GM19397 (cell line): ENCODE results near the gene CLEC17A.
"Not testable (repeated sequence)": the region's sequence is repeated elsewhere in the genome, so short reads cannot be mapped to it uniquely, and the experiment has no call there.

Source experiments
- ATAC-seq: cut with Tn5 transposase; IDR thresholded peaks from one replicate; pipeline ENCODE4 v1.9.1; 2021; ENCODE audit warnings: mild to moderate bottlenecking, moderate library complexity; ENCODE audit not compliant: unreplicated experiment

Gene CLEC17A

DNA sequence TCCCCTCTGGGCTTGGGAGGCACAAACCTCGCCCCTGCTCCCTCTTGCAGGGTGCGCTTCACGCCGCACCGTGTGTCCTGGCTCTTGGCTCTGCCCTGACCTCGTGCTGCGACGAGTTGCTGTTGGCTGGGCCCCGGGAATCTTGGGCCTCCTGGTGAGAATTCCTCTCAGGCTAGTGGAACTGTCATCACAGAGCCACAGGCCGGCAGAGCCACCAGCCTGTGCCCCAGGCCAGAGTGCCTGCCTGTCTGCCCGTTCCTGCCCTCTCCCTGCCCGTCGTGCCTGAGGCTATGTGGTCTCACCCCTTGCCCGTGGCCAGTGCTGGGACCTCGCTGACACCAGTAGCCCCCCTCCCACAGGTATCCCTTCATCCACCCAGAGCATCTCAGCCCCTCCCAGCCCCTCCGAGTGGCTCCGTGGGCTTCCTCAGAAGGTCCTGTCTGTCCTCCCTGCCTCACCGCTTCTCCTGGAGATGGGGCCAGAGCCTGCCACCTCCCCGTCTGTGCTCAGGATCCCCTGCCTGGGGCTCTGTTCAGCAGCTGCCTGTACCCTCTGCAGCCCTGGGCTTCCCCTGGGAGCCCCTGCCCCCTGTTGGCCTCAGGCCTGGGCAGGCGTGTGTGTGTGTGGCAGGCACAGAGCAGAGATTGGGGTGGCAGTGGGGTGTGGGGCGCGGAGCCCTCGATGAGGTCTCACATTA, 24.4 kb upstream of the CLEC17A start:
- ATAC-seq: no peak

DNA sequence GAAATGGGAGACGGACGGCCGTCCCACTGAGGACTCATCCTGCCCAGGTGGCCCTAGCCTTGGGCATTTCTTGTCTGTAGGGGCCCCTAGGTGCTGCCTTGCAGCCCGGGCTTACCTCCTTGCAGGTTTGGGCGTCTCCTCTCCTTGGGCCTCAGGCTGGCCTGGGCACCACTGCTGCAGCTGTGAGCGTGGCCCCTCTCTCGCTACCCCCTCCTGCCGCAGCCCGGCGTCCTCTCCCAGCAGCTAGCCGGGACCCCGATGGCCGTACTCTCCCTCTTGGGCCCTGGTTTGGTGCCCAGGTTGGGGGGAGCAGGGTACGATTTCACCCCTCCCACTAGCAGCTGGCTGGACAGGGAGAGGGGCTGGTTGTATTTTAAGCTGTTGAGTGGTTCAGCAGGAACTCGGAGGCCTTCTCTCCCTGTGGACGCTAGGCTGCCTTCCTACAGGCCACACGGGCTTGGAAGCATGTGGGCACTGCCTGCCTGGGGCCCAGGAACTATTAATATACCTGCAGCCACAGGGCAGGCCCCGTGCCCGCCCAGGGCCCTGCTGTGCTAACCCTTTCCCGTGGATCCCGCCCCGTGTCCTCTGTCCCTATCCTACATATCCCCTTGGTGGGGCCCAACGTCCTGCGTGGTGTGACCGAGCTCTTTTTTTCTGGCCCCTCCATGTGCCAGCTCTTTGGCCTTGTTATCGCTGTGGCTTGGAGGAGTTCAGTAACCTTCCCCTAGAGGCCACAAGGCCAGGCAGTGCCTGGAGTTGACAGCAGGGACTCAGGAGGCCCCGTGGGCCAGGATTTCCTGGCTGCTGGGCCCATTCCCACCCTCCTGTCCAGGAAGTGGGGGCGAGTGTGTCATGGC, 22.7 kb upstream of the CLEC17A start:
- no peak for ATAC-seq

DNA sequence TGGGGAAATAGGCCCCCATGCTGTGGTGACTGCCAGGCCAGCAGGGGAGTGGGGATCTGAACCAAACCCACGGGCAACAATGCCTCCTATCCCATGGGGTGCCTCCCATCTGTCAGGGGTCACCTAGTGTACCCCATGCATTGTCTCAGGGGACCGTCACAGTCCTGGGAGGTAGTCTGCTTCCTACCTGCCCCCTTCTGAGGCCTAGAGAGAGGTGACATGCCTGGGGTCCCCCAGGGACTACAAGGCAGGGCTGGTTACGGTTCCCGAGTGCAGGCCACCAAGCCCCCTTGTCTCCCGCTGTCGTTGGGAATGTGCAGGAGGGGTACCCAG, 22.1 kb upstream of the CLEC17A start:
- ATAC-seq: no peak

DNA sequence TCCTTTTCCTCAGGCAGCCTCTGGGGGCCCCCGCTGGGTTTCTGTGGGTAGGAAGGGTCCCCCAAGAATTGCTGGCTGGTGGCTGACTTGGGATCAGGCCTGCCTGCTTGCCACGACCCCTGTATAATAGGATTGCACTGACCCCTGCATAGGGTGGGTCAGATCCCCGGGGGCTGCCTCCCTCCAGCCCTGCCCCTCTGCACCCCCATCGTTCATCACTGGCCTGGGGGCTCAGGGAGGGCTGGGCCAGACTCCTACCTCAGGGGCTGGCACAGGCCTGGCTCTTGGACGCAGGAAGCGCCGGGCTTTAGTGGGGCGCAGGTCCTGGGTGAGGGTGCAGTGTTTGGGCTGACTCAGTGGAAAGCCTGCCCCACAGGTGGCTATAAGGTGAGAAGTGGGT, 21.6 kb upstream of the CLEC17A start:
- no peak for ATAC-seq

DNA sequence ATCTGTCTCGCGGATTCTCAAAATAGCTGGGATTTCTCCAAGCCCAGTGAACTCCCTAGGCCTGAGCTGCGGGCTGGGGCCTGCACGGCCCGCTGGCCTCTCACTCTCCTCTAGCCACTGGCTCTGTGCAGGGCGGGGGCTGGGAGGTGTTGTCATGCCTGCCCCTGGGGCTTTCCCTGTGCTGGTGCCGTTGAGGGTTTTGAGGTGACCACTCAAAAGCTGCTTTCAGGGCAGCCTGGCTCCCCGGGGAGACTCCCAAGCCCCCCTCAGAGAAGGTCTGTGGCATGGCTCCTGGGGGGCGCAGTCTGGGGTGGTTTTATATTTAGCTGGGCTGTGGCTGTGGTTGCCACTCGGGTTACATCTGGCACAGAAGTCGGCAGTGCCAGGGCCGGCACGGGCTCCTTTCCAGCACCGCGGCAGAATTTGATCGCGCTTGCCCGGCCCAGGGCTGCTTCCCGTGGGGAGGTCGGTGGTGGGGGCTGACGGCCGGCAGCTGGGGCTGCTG, 21.0 kb upstream of the CLEC17A start:
- no peak for ATAC-seq

DNA sequence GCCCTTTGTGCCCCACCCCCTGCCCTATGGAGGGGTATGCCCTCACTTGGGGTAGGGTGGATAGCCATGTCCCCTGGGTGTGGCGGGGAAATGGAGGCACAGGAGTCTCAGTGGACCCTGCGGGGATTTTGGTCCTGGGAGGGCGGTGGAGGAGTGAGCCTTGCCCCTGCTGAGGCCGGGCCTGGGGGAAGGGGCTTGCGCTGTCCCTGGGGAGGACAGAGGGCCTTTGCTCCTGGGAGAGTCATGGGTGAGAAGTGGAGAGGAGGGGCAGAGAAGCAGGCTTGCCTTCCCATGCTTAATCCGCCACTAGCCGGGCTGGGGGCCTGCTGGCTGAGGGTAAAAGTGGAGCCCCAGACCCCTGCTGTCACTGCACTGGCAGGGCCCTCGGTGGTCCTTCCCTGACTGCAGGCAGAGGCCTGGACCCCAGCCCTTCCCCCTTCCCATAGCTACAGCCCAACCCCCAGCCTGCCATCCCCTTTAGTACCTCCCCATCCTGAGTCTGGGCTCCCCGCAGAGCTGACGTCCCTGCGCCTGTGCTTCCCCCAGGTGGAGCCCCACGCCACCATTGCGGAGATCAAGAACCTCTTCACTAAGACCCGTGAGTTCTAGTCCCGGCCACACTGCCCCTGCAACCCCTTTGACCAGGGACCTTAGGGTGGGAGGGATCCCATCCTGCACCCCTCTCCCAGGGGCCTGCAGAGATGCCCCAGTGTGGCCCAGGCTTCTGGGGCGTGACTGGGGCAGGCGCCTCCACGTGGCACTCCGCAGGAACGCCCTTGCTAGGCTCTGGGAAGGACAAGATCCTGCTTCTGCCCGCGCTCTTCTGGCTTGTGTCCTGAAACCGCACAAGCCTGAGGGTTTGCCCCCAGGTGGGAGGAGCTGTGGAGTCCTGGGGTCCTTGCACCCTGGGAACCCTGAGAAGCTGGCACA, 20.0 kb upstream of the CLEC17A start:
- no peak for ATAC-seq

DNA sequence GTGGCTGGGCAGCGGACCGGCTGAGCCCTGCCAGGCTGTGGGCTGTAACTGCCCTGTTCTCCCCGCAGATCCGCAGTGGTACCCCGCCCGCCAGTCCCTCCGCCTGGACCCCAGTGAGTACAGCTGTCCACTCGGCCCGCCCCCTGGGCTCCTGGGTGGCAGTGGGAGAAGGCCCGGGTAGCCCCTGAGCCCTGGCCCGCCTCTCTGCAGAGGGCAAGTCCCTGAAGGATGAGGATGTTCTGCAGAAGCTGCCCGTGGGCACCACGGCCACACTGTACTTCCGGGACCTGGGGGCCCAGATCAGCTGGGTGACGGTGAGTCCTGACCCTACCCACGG, 19.3 kb upstream of the CLEC17A start:
- no peak for ATAC-seq

DNA sequence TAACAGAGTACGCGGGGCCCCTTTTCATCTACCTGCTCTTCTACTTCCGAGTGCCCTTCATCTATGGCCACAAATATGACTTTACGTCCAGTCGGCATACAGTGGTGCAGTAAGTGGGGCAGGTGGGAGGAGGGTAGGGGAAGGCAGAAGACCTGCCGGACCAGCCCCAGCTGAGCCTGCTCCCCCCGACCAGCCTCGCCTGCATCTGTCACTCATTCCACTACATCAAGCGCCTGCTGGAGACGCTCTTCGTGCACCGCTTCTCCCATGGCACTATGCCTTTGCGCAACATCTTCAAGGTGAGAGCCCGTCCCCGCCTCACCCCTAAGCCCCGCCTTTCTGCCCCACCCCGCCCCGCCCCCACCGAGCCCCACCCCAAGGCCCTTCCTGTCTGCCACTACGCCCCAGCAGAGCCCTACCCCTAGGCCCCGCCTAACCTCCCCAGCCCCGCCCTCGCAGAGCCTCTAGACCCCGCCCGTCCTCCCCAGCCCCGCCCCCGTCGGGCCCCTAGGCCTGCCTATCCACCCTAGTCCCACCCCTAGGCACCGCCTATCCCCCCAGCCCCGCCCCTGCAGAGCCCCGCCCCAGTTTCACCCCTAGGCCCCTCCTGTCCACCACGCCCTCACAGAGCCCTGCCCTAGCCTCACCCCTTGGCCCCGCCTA, 18.8 kb upstream of the CLEC17A start:
- ATAC-seq: no peak

DNA sequence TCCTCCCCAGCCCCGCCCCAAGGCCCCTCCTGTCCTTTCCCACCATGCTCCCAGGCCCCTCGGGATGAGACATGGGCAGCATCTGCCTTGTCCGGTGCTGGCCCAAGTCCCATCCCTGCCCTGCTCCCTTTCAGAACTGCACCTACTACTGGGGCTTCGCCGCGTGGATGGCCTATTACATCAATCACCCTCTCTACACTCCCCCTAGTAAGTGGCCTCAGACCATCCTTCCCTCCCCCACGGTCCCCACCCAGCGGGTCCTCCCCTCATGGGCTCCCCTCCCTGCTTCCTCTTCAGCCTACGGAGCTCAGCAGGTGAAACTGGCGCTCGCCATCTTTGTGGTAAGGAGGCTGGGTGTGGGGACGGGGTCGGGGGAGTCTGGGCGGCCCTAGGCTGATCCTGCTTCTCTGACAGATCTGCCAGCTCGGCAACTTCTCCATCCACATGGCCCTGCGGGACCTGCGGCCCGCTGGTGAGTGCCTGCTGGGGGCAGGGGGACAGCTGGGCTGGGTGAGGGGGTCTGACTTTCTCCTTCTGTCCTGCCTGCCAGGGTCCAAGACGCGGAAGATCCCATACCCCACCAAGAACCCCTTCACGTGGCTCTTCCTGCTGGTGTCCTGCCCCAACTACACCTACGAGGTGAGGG, 18.1 kb upstream of the CLEC17A start:
- ATAC-seq: not testable (repeated sequence)

DNA sequence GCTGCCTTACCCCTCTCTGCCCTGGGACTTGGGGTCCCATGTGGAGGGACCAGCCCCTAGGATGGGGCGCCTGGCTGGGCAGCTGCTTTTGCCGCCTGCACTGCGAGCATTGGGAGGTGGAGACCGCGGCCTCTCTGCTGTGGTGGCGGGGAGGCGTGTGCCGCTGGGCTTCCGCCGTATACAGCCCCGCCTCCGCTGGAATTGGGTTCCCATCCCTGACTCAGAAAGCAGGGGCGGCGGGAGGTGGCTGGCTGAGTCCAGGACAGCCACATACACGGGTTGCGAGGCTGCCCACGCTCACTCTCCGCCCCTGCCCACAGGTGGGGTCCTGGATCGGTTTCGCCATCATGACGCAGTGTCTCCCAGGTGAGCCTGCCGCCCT, 17.6 kb upstream of the CLEC17A start:
- no peak for ATAC-seq

DNA sequence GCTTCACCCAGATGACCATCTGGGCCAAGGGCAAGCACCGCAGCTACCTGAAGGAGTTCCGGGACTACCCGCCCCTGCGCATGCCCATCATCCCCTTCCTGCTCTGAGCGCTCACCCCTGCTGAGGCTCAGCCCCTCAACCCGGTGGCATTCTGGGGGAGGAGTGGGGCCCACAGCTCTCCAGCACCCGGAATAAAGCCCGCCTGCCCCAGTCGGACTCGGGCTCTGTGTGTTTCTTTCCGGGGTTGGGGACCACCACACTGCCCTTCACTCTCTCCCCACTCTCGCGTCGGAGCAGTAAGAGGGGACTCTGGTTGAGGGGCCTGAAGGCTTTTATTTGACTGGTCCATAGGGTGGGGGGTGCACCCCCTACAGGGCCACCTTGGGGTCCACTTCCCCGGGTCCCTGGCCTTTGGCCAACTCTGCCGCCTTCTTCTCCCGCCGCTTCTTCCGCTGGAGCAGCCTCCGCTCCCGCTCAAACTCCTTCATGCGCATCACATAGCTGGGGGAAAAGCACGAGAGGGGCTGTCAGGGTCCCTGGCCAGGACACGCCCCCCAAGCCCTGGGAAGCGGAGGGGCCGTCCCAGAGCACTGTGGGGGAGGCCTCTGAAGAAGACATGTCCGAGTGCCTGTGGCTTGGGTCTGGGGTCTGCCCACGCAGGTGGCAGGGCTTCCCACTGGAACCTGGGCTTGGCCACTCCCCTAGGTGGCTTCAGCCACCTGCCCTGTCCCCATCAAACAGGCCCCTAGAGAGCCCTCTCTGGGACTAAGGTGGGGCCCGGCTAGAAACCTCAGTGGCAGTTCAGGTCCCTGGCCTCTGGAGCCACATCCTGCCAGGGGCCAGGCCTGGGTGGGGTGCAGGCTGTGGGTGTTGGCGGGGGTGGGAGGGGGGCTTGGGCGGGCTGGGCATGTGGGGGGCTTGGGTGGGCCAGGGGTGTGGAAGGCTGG, 16.8 kb upstream of the CLEC17A start:
- ATAC-seq: no peak

DNA sequence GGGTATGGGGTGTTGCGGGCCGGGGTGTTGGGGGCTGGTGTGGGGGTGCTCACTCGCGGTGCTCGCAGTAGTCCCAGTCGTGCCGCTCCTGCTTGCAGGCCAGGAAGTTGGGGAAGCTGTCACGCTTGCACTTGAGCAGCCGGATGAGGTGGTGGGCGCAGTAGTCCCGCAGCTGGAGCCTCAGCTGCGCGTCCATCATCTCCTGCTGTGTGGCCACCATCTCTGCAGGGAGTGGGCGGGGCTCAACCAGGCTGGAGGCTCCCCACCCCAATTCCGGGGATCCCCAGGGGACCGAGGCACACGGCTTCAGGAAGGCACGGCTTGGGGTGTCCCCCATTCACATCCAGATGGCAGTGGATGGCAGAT, 16.2 kb upstream of the CLEC17A start:
- ATAC-seq: no peak

DNA sequence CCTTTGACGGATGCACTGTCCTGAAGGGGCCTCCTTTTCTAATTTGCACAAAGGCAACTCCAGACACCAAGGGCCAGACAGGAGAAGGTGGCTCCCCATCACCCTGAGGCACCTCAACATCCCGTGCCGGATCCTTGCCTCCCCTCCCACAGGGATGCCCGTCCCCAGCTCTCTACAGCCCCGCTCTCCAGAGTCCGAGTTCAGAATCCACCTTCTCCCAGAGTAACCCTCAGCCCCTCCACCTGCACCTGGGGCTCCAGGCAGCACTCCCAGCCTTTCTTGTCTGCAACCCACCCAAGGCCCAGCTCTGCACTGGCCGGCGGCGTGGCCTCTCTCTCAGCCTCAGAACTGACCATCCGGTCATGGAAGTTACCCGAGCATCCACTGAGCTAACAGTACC, 15.8 kb upstream of the CLEC17A start:
- no peak for ATAC-seq

DNA sequence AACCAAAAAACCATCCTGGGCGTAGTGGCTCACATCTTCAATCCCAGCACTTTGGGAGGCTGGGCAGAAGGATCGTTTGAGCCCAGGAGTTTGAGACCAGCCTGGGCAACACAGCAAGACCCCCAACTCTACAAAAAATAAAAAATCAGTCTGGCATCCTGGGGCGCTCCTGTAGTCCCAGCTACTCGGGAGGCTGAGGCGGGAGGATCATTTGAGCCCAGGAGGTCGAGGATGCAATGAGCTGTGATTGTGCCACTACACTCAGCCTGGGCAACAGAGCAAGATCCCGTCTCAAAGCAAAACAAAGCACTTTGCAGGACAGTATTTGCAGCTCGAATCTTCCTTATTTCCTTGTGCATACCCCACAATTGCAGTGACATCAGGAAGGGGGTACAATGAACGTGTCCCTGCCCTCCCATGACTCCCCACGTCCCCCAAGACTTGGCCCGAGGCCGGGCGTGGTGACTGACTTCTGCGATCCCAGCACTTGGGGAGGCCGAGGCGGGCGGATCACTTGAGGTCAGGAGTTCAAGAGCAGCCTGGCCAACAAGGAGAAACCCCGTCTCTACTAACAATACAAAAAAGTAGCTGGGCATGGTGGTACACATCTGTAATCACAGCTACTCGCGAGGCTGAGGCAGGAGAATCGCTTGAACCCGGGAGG, 11.9 kb upstream of the CLEC17A start:
- no peak for ATAC-seq

DNA sequence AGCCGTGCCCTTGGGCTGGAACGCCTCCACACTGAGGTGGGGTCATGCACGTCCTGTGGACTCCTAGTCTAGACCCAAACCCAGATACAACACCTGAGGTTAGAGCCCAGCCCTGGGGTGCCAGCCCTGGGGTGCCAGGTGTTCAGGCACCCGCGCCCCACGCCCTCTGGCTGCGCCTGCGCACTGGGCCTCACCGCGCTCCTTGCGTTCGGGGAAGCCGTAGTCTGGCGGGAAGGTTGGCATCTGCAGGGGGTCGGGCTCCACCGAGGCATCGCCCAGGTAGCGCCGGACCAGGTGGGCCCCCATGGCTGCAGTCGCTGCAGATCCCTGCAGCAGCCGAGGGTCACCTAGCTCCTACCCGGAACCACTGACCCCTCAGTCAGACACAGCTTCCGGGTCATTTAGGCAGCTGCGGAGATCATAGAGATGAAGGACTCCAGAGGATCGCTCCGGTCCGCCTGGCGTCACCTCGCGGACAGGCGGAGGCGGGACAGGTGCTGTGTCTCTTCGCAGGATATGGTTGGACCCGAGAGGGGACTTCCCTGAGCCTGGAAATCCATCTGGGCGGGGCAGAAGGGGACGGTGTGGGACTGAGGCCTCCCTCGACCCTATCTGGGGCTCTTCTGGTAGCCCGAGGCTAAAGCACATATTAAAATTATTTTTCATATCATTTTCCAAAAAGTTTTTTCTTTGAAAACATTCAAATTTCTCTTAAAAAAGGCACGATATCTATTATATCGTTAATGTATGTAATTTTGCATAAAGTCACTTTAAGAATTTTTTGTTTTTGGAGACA, 11.0 kb upstream of the CLEC17A start, which contains the start of gene NDUFB7:
NDUFB7 (minus strand) TSS at position 372 of the 796 bp plus-strand sequence; CDS start at position 306, 66 bp downstream.
- peak; percentile 80 for ATAC-seq

DNA sequence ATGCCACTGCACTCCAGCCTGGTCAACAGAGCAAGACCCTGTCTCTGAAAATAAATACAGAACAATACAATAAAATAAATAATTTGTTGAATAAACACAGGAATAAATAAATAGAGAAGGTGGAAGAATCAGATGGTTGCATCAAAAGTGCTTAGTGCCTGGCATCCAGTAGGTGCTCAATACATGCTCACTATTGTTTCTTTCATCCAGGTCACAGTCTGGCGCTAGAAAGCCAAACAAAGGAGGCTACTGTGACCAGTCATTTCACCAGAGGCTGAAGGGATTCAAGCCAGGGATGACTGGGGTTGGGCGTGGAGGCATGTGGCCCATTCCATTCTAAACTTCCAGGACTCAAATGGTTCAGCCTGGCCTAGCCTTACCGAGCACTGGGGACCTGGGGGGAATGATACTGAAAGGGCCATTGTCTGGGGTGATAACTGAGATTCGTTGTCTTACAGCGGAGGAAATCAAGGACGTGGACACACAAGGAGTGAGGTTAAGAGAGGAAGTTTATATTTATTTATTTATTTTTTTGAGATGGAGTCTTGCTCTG, 7.4 kb upstream of the CLEC17A start:
- ATAC-seq: no peak

DNA sequence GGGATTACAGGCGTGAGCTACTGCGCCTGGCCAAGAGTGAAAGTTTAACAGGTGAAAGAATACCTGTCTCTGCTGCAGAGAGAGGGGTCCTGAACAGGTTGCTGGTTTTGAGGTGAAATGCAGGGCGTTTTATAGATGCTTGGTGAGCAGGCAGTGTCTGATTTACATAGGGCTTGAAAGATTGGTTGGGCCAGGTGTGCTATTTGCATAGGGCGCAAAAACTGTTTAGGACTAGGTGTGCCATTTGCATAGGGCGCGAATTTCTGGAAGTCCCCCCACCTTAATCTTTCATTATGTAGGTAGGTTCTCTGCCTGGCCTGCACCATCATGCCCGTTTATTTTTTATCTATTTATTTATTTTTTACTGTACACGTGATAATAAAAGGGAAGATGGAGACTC, 6.5 kb upstream of the CLEC17A start:
- no peak for ATAC-seq

DNA sequence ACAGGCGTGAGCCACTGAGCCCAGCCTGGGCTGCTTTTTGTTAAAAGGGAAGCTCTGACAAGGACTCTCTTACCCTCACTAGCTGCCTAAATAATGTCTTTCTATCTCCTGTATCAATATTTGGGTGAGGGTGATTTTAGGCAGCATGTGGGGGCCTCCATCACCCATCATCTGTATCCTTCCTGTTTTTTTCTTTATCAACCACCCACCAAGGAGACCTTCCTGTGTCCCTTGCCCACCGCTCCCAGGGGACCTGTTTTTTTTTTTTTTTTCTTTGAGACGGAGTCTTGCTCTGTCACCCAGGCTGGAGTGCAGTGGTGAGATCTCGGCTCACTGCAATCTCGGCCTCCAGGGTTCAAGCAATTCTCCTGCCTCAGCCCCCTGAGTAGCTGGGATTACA, 5.6 kb upstream of the CLEC17A start:
- ATAC-seq: no peak
